Fibroblast of skin of right biceps (primary cell): Measurements from ENCODE around the gene PCBP3.
"Not testable (repeated sequence)": the region's sequence is repeated elsewhere in the genome, so short reads cannot be mapped to it uniquely, and the experiment has no call there.

Experiments used
- DNase-seq: peaks from one replicate; pipeline ENCODE4 v3.0.0-alpha.2; 2013

The PCBP3 gene

DNA sequence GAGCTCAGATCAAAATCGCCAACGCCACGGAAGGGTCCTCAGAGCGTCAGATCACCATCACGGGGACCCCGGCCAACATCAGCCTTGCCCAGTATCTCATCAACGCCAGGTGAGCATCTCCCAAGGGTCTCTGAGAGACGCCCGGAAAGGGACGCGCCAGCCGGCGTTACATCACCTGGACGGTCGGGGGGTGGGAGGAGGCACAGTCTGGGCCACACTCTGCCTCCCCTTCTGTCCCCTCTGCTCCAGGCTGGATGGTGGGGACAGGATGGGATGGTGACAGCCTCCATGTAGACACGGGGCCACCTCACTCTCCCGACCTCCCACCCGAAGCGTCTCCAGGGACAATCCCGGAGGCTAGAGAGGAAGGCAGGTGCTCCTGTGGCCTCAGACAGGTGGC, 296.6 kb downstream of the PCBP3 start:
- no peak for DNase-seq

DNA sequence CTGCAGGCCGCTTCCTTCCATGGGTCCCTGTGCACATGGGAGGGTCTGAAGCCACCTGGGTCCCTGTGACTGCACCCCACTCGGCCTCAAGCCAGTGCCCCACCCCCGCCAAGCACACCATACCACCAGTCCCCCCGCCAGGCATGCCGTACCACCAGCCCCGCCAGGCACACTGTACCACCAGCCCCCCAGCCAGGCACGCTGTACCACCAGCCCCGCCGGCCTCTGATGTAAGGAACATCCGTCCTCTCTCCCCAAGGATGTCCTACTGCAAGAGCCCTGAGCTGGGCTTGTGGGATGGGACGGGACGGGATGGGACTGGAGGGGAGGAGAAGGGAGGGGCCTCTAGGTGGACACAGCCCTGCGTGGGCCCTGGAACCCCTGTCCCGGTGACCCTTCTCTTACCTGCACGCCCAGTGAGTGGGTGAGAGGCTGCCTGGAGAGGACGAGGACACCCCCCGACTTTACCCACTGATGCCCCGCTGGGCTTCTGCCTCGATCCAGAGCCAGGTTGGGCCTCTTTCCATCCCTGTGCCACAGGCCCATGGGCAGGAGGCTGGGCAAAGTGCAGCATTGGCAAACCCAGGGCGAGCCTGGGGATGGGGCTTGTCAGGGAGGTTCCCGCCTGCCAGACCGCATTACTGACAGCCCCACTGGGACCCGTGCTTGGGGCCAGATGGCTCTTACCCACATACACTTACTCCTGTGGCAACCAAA, 297.3 kb downstream of the PCBP3 start:
- DNase-seq, result no peak

DNA sequence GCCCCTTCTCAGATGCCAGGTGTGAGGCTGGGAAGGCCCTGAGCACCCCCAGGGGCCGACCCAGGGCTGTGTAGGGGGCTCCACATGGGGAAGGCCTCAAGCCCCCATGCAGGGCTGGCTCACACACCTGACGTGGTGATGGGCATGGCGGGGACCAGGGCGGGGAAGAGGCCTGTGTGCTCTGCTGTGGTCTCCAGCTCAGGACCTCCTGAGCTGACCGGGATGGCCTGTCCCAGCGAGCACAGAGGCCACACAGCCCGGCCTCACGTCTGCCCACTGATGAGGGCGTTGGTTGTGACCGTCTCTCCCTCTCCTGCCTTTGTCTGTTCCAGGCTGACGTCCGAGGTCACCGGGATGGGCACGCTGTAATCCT, 297.8 kb downstream of the PCBP3 start:
- no peak for DNase-seq

DNA sequence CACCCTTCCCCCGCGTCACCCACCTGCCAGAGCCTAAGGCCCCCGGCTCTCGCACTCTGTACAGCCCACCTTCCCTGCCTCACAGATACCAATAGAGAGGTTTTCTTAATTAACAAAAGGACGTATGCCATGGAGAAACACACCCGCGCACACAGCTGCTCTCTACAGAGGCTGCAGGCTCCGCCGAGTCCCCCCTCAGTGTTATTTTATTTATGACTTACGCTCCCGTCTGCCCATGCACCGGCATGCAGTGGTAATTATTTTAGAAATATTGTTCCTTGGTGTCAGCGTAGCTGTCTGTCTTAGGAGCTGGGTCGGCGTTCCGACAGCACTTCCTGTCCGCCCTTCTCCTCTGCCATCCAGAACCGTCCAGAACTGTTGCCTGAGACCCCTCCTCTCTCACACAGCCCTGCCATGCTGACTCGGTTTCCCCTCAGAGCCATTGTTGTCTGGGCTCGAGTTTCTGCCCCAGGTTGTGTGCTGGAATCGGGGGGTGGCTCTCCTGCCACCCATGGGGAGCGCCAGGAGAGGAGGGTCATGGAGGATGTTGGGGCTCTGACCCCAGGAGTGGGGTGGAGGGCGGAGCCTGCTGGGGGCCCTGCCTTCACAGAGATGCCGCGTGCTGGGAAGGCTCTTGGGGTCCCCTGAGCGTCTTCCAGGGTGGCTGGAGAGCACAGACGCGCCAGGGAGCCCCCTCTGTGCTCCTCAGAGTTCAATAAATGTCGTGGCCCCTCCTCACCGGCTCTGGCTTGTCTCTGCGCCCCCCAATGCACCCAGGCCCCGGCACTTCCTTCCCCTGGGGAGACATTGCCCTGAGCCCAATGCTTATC, 298.4 kb downstream of the PCBP3 start:
- DNase-seq, result no peak

DNA sequence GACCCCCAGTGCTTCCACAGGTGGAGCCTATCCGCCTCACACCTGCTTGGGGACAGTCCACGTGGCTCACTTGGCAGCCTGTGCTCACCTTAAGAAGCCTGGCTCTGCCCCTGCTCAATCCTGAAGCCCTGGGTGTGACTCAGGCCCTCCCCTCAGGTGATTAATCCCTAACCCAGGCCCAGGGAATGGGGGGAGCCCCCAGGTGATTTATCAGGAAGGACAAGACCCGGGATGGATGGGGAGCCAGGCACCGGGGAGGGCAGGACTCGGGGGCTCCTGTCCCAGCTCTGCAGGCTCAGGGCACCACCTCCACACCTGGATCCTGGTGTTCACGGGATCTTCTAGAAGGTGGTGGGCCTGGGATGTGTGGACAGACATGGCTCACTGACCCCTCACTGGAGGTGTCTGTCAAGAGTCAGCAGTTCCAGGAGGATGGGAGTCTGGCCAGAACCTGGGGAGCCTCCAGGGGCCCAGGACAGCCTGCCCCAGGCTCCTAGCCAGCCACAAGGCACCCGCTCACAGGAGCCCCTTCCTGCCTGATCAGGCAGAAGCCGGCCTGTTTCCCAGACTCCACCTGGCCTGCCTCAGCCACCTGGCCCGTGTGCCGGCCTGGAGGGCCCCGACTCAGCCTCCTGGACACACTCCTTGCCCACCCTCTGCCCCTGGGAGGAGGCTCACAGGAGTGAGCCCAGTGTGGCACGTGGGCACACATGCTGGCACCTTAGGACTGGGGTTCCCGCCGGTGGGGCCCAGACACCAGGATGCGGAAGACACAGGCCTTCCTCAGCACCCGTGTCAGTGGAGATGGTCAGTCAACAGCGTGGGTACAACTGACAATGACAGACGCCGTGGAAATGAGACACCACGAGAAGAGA, 299.5 kb downstream of the PCBP3 start:
- DNase-seq, result no peak

DNA sequence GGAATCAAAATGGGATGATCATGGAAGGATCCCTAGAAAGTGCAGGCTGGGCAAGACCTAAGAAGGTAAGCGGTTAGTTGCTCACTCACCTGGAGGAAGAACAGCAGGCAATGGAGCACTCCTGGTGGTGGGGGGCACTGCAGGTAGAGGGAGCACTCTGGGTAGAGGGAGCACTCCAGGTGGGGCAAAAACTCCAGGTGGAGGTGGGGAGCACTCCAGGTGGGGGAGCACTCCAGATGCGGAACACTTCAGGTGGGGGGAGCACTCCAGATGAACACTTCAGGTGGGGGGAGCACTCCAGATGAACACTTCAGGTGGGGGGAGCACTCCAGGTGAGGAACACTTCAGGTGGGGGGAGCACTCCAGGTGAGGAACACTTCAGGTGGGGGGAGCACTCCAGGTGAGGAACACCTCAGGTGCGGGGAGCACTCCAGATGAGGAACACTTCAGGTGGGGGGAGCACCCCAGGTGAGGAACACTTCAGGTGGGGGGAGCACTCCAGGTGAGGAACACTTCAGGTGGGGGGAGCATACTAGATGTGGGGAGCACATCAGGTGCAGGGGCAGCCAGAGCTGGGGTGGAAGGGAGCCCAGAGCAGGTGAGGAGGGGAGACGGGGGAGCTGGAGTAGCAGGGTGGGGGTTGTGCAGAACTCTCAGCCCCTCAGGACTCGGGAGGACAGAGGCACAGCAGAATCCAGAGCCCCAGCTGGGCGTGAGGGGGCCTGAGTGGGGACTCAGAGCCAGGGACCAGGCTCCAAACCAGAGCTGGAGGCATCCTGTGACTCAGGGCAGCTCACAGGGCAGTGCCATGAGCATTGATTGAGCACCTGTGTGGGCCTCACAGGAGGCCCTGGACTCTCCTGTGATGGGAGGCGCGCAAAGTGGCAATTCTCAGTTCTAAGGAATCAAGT, 300.4 kb downstream of the PCBP3 start:
- DNase-seq, result no peak

DNA sequence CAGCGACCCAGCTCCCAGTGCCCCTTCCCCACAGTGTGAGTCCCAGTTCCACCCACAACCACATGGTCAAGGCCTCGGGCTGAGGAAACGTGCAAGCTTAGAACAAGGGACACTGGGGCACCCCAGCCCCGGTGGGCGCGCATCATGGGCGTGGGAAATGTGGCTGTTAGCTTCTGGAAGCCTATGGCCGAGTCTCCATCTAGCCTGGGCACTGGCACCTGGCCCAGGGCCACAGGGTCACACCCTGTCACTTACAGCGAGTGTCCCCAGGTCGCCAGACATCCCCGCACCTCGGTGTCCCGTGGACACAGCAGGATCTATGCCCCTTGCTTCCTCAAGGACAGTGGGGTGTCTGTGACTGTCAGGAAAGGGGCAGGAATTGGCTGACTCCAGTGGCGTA, 301.1 kb downstream of the PCBP3 start:
- no peak for DNase-seq

DNA sequence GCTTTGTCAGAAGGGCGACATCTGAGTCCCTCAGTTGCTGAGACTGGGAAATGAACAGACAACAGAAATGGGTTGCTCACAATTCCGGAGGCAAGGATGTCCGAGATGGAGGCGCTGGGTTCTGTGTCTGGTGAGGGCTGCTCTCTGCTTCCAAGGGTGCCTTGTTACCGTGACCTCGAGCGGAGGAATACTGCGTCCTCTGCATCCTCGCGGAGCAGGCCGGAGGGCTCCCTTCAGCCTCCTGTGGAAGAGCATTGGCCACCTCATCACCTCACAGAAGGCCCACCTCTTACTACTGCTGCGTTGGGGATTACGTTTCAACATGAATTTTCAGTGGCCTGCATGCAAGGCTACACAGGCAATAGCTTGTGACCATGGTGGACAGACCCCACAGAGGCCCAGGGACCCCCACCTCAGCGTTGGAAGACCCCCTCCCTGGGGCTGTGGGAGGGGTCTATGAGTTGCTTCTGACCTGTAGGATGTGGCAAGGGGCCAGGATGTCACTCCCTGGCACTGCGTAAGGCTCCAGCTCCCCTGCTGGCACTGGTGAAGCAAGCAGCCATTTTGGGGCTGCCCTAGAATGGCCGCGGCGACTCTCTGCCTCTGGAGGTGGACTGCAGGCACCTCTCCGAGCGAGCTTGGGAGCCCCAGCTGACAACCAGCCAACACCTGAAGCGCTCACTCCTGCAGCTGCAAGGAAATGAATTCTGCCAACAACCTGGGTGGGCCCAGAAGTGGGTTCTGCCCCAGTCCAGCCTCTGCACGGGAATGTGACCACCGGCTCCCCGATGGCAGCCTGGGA, 301.7 kb downstream of the PCBP3 start:
- no peak for DNase-seq

DNA sequence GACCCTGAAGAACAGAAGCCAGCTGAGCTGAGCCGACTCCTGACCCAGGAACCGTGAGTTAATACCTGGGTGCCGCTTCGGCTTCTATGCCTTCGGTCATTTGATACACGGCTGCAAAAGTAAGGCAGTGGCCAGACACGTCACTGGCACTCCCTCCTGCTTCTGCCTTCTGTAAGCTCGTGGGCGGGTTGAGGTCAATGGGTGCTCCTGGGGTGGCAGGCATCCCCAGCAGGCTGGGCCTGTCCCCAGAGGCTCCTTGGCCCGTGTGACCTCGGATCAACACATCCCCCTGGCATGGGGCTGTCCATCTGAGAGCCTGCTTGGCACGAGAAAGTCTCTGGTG, 302.3 kb downstream of the PCBP3 start:
- no peak for DNase-seq

DNA sequence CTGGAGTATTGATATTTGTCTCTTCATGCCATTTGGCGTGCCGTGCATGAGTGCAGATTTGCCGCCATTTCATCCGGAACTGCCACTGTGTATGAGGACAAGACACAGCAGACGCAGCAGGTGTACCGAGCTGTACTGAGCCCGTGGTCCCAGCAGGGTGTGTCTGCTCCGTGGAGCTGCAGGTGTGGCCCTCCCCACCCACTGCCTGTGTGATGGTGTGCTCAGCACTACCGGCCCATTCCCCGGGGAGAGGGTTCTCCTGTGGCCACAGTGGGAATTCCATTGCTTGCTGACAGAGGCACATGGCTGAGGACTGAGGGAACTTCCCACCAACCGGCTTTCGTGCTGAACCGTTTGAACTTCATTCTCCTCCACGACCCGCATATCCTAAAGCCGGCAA, 303.8 kb downstream of the PCBP3 start:
- no peak for DNase-seq

DNA sequence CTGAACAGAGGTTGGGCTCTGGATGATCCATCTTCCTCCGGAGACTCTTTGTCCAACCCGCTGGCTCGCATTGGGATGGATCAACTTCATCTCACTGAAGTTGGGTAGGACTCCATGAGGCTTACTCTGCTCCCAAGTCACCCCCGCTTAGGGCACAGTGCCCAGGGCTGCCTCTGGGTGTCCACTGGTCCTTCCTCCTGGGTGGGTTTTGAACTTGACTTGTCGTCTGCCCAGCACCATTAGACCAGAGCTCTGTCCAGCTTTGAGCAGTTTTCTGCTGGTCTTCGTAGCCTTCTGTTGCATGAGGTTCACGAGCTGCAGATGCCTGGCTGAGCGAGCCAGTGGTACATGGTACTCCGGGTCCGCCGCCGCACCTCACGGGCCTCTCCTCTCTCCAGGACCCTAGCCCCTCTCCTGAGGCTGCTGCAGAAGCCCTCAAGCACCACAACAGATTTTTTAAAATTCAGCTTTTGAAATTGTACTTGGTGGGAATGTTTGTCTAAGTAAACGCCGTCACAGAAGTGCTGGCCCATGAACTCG, 304.3 kb downstream of the PCBP3 start:
- no peak for DNase-seq

DNA sequence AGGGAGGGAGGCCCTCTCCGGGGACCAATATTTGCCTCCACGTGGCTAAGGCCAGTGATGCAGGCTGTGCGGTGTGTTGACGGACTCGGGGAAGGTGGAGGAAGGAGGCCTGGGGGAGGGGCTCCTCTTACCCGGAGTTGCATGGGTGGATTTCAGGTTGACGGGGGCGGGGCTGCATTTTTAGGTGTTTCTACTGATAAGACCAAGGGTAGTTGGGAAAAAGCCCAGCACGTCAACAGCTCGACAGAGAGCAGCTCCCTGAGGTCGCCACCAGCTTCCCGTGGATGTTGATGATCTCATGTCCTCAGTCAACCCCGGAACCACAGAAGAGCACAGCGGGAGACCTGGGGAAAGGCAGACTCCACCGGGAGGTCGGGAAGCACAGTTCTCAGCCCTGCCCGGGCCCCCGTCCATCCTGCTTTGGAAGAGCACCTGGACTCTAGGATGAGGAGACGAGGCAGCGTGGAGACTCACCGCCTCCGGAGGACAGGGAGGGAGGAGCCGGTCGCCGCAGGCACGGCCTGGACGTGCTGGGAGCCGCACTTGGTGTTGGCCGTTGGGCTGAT, 305.1 kb downstream of the PCBP3 start:
- no peak for DNase-seq

DNA sequence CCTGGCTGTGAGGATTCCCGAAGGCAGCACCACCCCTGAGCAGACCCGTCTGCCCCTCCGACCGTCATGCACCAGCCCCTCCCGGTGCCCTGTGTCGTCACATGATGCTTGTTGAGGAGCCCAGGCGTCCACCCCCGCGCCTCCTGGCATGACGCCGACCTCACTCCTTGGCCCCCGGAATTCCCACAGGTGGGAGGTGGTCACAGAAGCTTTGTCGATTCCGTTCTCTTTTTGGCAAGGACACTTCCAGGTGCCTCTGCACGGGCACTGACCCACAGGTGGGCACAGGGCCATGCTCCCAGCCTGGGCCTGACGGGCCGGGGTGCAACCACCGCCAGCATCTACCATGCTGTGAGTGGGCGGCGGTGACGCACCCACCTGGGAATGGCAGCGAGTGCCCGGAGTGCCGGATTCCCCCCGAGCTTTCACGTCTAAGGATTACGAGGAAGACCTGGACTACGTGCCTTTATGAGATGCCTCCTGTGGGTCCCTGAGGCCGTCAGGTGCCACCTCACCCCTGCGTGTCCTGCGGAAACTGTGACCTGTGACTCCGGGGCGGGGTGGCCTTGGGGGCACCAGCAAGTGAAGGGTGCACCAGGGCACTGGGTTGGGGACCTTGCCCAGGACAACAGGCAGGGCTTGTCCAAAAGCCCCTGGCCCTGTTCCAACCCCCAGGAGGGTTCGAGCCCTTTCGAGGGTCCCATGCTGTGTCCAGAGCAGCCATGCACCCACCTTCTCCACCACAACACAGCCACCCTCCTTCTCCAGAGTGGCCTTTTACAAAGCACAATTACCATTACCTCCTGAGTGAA, 306.6 kb downstream of the PCBP3 start:
- DNase-seq, result no peak

DNA sequence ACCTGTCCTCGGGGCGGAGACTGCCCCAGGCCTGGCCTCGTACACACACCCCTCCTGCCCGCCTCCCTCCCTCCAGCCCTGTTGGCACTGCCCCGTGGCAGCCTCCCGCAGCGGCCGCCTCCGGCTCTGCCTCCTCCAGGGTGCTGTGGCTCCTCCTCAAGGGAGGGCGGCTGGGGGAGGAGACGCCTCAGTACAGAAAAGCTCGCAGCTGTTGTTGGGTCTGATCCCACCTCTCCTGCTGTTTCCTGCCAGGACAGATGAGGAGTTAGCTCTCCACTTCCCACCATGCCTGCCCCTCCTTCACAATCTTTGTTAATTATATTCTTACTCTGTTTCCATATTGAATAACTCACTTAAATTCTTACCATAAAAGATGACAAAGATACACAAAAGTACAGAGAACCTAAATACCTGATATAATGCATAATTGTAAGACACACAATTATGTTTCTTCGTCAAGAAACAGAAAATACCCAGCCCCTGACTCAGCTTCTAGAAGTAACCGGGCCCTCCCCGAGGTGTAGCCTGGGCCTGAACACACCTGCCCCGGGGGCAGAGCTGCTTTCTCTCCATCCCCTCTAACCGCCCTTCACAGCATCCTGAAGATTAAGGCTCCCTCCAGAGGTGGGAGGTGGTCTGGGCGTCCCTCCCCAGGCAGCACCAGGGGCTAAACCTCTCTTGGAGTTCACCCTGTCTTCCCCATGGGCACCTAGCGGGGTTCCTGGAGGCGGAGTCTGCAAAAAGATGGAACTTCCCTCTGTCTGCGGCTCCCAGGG, 307.4 kb downstream of the PCBP3 start:
- peak; percentile 28 for DNase-seq

DNA sequence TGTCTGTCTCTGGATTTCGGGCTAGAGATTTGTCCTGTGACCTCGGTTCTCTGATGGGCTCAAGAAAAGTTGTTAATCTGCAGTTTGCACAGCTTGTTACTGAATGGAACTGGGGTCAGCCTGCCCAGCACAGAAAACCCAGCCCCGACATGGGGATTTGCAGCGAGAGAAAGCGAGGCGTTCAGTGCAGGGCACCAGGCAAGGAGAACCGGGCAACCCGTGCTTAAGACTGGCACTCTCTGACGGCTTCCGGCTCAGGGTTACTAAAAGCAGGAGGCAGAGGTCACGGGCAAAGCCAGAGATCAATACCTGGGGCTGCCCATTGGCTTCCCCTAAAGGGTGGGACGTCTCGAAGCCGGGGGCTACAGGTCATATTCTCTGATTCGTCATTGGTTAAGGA, 308.2 kb downstream of the PCBP3 start:
- no peak for DNase-seq

DNA sequence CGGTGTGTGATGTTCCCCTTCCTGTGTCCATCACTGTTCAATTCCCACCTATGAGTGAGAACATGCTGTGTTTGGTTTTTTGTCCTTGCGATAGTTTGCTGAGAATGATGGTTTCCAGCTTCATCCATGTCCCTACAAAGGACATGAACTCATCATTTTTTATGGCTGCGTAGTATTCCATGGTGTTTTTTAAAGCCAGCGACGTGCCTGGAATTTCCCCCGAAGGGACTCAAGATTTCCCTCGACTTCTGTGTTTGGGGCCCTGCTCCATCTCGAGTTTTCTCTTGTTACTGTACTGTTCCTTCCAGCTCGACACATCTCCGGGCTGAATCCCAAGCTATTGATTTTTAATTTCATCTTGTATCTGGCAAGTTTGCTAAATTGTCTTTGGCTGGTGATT, 309.0 kb downstream of the PCBP3 start:
- DNase-seq, result not testable (repeated sequence)

DNA sequence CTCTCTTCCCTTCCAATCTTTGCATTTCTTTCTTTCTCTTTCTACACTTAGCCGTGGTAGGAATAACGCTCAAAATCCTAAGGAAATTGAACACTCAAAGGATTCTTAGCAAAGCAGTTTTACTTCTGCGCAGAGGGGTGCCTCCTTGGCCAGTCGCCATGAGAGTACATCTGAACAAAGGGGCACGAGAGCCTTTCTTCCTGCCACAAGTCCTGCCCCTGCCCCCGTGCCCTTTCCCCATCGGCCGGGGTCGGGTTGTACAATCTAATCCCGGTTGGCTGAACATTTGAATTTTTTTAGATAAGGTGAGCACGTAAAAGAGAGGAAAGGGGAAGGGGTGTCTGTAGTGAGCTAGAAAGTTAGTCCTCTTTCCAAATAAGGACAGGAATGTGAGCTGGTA, 309.4 kb downstream of the PCBP3 start:
- no peak for DNase-seq

DNA sequence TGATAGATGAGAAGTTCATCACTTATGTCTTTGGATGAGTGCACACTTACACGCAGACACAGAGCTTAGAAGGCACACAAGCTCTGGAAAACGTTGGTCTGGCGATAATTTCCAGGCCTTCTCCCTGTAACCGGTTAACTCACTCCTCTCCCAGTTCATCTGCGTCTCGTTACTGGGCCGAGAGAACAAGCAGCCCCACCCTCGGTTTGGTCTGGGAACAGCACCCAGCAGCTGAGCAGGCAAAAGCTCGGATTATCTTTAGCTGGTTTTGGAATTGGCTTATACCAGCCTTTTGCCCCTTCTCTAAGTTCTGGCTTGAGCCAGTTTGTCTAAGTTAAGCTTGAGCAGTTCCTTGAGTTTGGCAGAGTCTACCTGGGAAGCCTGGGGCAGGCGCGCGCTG, 310.7 kb downstream of the PCBP3 start:
- DNase-seq, result peak; percentile 35

DNA sequence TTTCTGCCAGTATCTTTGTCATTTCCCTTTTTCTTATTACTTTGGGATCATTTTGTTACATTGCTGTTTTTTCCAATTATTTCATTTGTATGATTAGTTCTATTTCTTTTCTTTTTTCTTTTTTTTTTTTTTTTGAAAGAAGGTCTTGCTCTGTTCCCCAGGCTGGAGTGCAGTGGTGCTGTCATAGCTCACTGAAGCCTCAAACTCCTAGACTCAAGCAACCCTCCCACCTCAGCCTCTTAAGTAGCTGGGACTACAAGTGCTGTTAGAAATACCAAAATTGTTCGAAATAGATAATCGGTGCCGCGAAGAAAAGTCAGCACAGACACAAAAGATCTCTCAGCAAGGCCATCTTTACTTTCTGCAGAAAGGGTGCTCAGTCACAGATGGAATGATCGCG, 311.4 kb downstream of the PCBP3 start:
- DNase-seq, result no peak
